ENCODE results near the gene RHBDF2. TPM values are rescaled to one million over a fixed set of nuclear protein-coding genes. Genes with fewer than 3 reads are reported as not detected.

Gene RHBDF2
- total and polyA plus RNA-seq, 4 donors = 20.1 to 116 (median 39.6) TPM

DNA sequence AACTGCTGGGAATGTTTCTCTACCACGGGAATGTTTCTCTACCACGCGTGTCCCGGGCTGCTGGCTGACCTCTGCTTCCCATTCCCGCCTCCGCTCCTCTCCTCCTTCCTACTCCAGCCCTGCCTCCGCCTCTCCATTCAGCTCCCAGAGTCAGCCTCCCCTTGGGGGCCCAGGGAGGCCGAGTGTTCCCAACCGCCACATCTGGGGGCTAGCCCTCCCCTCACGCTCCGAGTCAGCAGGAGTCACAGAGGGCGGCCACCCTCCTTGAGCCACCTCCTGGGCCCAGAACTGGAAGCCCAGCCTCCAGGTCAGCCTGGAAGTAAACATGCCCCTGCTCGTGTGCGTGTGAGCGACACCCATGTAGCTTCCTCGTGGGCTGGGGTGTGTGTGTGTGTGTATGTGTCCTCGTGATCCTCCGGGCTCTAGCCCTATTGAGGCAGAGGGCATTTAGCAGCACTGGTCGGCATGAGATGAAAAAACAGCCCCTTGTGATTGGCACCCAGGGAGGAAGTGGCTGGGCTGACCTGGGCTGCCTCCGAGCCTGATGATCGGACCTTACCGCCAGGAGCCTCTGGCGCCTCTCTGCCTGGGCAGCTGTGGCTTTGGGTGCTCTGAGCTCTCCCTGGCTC is 29.0 kb upstream of the RHBDF2 start:
- peak; percentile 7 for ATAC-seq (ENCODE audit: insufficient read depth, low FRiP score)
- Histone ChIP-seq H3K4me3 (no peak overlapping the region), H3K9me3 (ENCODE audit: control insufficient read depth in 4 of 4, insufficient read depth in 3 of 4, low read length in 3 of 4) (no peaks in the 10 kb centered on the region), H3K27me3 (ENCODE audit: control insufficient read depth in 3 of 3, insufficient read depth in 3 of 3, low read length in 2 of 3) (no peaks in the 10 kb centered on the region), H3K36me3 (ENCODE audit: control insufficient read depth in 4 of 4, insufficient read depth in 4 of 4, low read length in 4 of 4) (peaks cover 0 to 4% (median 0%) of the 10 kb centered on the region in 4 donors), H3K9ac (ENCODE audit: insufficient read depth in 1 of 2, low read length in 2 of 2) (no peak overlapping the region), H3K4me1 (ENCODE audit: control insufficient read depth in 5 of 5, insufficient read depth in 5 of 5, low read length in 5 of 5) (peaks cover 0 to 53% (median 29%) of the 10 kb centered on the region in 5 donors), H3K27ac (ENCODE audit: low read depth in 1 of 2, low read length in 1 of 2) (peak overlapping the region; percentile 94 to 96)
- TF ChIP-seq, protein P1, sequence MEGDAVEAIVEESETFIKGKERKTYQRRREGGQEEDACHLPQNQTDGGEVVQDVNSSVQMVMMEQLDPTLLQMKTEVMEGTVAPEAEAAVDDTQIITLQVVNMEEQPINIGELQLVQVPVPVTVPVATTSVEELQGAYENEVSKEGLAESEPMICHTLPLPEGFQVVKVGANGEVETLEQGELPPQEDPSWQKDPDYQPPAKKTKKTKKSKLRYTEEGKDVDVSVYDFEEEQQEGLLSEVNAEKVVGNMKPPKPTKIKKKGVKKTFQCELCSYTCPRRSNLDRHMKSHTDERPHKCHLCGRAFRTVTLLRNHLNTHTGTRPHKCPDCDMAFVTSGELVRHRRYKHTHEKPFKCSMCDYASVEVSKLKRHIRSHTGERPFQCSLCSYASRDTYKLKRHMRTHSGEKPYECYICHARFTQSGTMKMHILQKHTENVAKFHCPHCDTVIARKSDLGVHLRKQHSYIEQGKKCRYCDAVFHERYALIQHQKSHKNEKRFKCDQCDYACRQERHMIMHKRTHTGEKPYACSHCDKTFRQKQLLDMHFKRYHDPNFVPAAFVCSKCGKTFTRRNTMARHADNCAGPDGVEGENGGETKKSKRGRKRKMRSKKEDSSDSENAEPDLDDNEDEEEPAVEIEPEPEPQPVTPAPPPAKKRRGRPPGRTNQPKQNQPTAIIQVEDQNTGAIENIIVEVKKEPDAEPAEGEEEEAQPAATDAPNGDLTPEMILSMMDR (IDR thresholded peaks at IDR 0.05; ENCODE audit: control extremely low read depth, extremely low read depth) = no peak
- 47 to 72% methylated on average over 23 of the region's 23 CpGs for WGBS, 2 donors
- no peak for DNase-seq

DNA sequence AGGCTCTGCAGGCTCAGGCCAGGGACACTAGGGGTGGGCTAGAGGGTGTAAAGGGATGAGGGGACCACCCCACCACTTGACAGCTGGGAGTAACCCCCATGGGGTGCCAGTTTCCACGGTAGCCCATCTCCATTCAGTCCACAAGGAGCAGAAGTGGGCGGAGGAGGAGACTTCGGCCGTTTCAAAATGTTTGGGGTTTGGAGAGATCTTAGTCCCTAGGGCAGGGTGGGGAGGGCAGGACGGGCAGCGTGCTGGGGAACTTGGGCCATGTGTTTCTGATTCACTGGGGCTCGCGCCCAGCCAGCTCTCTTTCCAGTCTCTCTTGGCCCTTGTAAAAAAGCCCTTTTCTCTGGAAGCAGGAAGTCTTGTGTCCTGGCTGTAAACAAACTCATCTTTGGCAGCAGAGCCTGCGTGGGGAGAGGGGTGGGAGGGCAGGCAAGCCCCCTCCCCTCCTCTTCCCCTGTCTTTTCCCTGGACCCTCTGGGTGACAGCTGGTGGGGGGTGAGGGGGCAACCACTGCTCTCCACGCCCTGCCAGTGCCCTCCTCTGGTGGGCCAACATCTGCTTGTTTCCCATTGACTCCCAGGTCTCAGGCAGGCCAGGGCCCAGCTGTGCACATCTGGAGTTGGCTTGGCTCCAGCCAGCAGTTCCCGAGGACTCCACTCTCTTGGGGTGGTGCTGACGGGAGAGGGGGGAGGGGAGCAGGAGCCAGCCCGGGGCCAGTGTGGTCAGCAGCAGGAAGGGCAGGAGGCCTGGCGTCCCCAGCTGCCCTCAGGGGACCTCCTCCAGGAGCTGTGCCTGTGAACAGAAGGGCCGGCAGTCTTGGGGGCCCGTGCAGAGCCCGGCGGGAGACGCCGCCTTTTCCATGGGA is 28.2 kb upstream of the RHBDF2 start:
- Histone ChIP-seq H3K9ac (ENCODE audit: insufficient read depth in 1 of 2, low read length in 2 of 2) (no peak overlapping the region), H3K9me3 (ENCODE audit: control insufficient read depth in 4 of 4, insufficient read depth in 3 of 4, low read length in 3 of 4) (no peaks in the 10 kb centered on the region), H3K36me3 (ENCODE audit: control insufficient read depth in 4 of 4, insufficient read depth in 4 of 4, low read length in 4 of 4) (peaks cover 0 to 4% (median 0%) of the 10 kb centered on the region in 4 donors), H3K4me1 (ENCODE audit: control insufficient read depth in 5 of 5, insufficient read depth in 5 of 5, low read length in 5 of 5) (peaks cover 0 to 56% (median 30%) of the 10 kb centered on the region in 5 donors), H3K27ac (ENCODE audit: low read depth in 1 of 2, low read length in 1 of 2) (peak overlapping the region; percentile 94 to 96), H3K27me3 (ENCODE audit: control insufficient read depth in 3 of 3, insufficient read depth in 3 of 3, low read length in 2 of 3) (no peaks in the 10 kb centered on the region), H3K4me3 (no peak overlapping the region)
- DNase-seq (peak; percentile 98 to 99 (median 99)), ATAC-seq (ENCODE audit: insufficient read depth, low FRiP score) (peak; percentile 70)
- TF ChIP-seq, protein P1 (IDR thresholded peaks at IDR 0.05; ENCODE audit: control extremely low read depth, extremely low read depth) = no peak
- 29 to 47% methylated on average over 20 of the region's 20 CpGs for WGBS, 2 donors

- 53 to 60% methylated on average over 31 of the region's 31 CpGs for WGBS, 2 donors
- Histone ChIP-seq H3K27ac (ENCODE audit: low read depth in 1 of 2, low read length in 1 of 2) (peak overlapping the region; percentile 94 to 96), H3K4me3 (no peak overlapping the region), H3K9me3 (ENCODE audit: control insufficient read depth in 4 of 4, insufficient read depth in 3 of 4, low read length in 3 of 4) (no peaks in the 10 kb centered on the region), H3K27me3 (ENCODE audit: control insufficient read depth in 3 of 3, insufficient read depth in 3 of 3, low read length in 2 of 3) (no peaks in the 10 kb centered on the region), H3K36me3 (ENCODE audit: control insufficient read depth in 4 of 4, insufficient read depth in 4 of 4, low read length in 4 of 4) (peaks cover 0 to 4% (median 0%) of the 10 kb centered on the region in 4 donors), H3K4me1 (ENCODE audit: control insufficient read depth in 5 of 5, insufficient read depth in 5 of 5, low read length in 5 of 5) (peaks cover 0 to 58% (median 30%) of the 10 kb centered on the region in 5 donors), H3K9ac (ENCODE audit: insufficient read depth in 1 of 2, low read length in 2 of 2) (no peak overlapping the region)
- TF ChIP-seq, protein P1 (IDR thresholded peaks at IDR 0.05; ENCODE audit: control extremely low read depth, extremely low read depth) = no peak
- no peak for ATAC-seq (ENCODE audit: insufficient read depth, low FRiP score)
- DNase-seq = peak in 2 of 3 donors; percentile 69 to 77
Observed at GRCh38 chr17:76528528-76529223, 27.5 kb upstream of the RHBDF2 start.

All from lung (tissue), 12 donors.